ENCODE results near the gene GUCY2D. TPM values are rescaled to one million over a fixed set of nuclear protein-coding genes. Genes with fewer than 3 reads are reported as not detected.

GUCY2D gene
- total RNA-seq, 1 experiment from 2014 or later, result not detected

- Histone ChIP-seq H3K4me1 (ENCODE audit: insufficient read depth, low read length, poor library complexity, severe bottlenecking) (peaks cover 12% of the 10 kb centered on the region), H3K27ac (ENCODE audit: low read depth, low read length, poor library complexity, severe bottlenecking) (no peak overlapping the region), H3K27me3 (replicated peaks; ENCODE audit: insufficient read depth, low read depth, low read length, poor library complexity) (peaks cover 8% of the 10 kb centered on the region), H3K4me3 (ENCODE audit: low read depth, low read length, poor library complexity, severe bottlenecking) (no peak overlapping the region), H3K9me3 (ENCODE audit: low read depth, low read length, poor library complexity, severe bottlenecking) (no peaks in the 10 kb centered on the region), H3K36me3 (ENCODE audit: insufficient read depth, low read length, poor library complexity, severe bottlenecking) (no peaks in the 10 kb centered on the region)
- intact Hi-C loops (cut with micrococcal nuclease; ENCODE audit: unreplicated experiment), result loop anchor here (2.0 to 5.0 kb wide), 5 partner anchors 15 to 314 kb away; no protein-coding TSS in a partner anchor
- DNase-seq (ENCODE audit: low spot score), result no peak
- ChIA-PET CTCF (interaction anchor here (2.0 to 2.4 kb wide), 2 partner anchors 18 to 312 kb away, joined by 5 to 10 read pairs; no protein-coding TSS in a partner anchor), POLR2A (ENCODE audit: low non-redundant PET) (interaction anchor here (0.5 kb wide), 1 partner anchor 142 kb away, joined by 3 read pairs; no protein-coding TSS in a partner anchor)
- no TSS peak for BruUV-seq (replicated peaks)
- TF ChIP-seq EZH2 (IDR thresholded peaks at IDR 0.05; ENCODE audit: borderline replicate concordance, low read depth, low read length, poor library complexity, severe bottlenecking) (no peak), CTCF (conservative IDR thresholded peaks at IDR 0.05; ENCODE audit: low read depth, low read length) (no peak)
Observed at GRCh38 chr17:8055851-8056231, 53.4 kb downstream of the GUCY2D start.

GRCh38 chr17:8056232-8056975 lies 54.0 kb downstream of the GUCY2D start:
- Histone ChIP-seq H3K4me1 (ENCODE audit: insufficient read depth, low read length, poor library complexity, severe bottlenecking) (peaks cover 12% of the 10 kb centered on the region), H3K4me3 (ENCODE audit: low read depth, low read length, poor library complexity, severe bottlenecking) (no peak overlapping the region), H3K27ac (ENCODE audit: low read depth, low read length, poor library complexity, severe bottlenecking) (no peak overlapping the region), H3K27me3 (replicated peaks; ENCODE audit: insufficient read depth, low read depth, low read length, poor library complexity) (peaks cover 8% of the 10 kb centered on the region), H3K36me3 (ENCODE audit: insufficient read depth, low read length, poor library complexity, severe bottlenecking) (no peaks in the 10 kb centered on the region), H3K9me3 (ENCODE audit: low read depth, low read length, poor library complexity, severe bottlenecking) (no peaks in the 10 kb centered on the region)
- ChIA-PET CTCF (interaction anchor here (0.9 to 2.7 kb wide), 5 partner anchors 15 to 313 kb away, joined by 4 to 12 read pairs (median 5); no protein-coding TSS in a partner anchor), POLR2A (ENCODE audit: low non-redundant PET) (no interaction called here)
- intact Hi-C loops (cut with micrococcal nuclease; ENCODE audit: unreplicated experiment), result loop anchor here (2.0 to 5.0 kb wide), 5 partner anchors 16 to 314 kb away; no protein-coding TSS in a partner anchor
- no peak for TF ChIP-seq EZH2 (IDR thresholded peaks at IDR 0.05; ENCODE audit: borderline replicate concordance, low read depth, low read length, poor library complexity, severe bottlenecking)
- no peak for TF ChIP-seq CTCF (conservative IDR thresholded peaks at IDR 0.05; ENCODE audit: low read depth, low read length)
- no peak for DNase-seq (ENCODE audit: low spot score)
- no TSS peak for BruUV-seq (replicated peaks)

GRCh38 chr17:8056976-8057625 lies 54.7 kb downstream of the GUCY2D start:
- Histone ChIP-seq H3K27ac (ENCODE audit: low read depth, low read length, poor library complexity, severe bottlenecking) (no peak overlapping the region), H3K4me3 (ENCODE audit: low read depth, low read length, poor library complexity, severe bottlenecking) (no peak overlapping the region), H3K27me3 (replicated peaks; ENCODE audit: insufficient read depth, low read depth, low read length, poor library complexity) (peaks cover 8% of the 10 kb centered on the region), H3K9me3 (ENCODE audit: low read depth, low read length, poor library complexity, severe bottlenecking) (no peaks in the 10 kb centered on the region), H3K4me1 (ENCODE audit: insufficient read depth, low read length, poor library complexity, severe bottlenecking) (peaks cover 12% of the 10 kb centered on the region), H3K36me3 (ENCODE audit: insufficient read depth, low read length, poor library complexity, severe bottlenecking) (no peaks in the 10 kb centered on the region)
- intact Hi-C loops (cut with micrococcal nuclease; ENCODE audit: unreplicated experiment), result loop anchor here (1.0 to 5.0 kb wide), 6 partner anchors 16 to 315 kb away; no protein-coding TSS in a partner anchor
- DNase-seq (ENCODE audit: low spot score), result no peak
- TF ChIP-seq EZH2 (IDR thresholded peaks at IDR 0.05; ENCODE audit: borderline replicate concordance, low read depth, low read length, poor library complexity, severe bottlenecking) (no peak), CTCF (conservative IDR thresholded peaks at IDR 0.05; ENCODE audit: low read depth, low read length) (no peak)
- no TSS peak for BruUV-seq (replicated peaks)
- ChIA-PET CTCF (interaction anchor here (0.6 to 2.7 kb wide), 12 partner anchors 11 to 608 kb away, joined by 3 to 12 read pairs (median 4); partner anchors contain the start of genes CYB5D1 and NAA38), POLR2A (ENCODE audit: low non-redundant PET) (no interaction called here)

All from A673 (cell line).